Stomach (tissue), 4 donors: ENCODE results near the gene MTFP1.

ENCODE experiments used
- POLR2A ChIP-seq, 4 donors: fragments of 450-650 bp; IDR thresholded peaks; one replicate each; pipeline ENCODE4 v1.6.1; 2016; ENCODE audit warnings: antibody characterized with exemption in 4 of 4, control low read depth in 2 of 4, mild to moderate bottlenecking in 1 of 4, moderate library complexity in 1 of 4
- TF ChIP-seq, protein P1 (sequence below), 7 experiments: fragments of 450-650 bp in 4 of 7; fragments of 200-600 bp in 3 of 7; sonication (generic) in 3 of 7; IDR thresholded peaks; one replicate each; pipeline ENCODE4 v1.5.1; 2016 to 2019; ENCODE audit warnings: antibody characterized with exemption in 7 of 7, control low read depth in 2 of 7, mild to moderate bottlenecking in 1 of 7

DNA sequence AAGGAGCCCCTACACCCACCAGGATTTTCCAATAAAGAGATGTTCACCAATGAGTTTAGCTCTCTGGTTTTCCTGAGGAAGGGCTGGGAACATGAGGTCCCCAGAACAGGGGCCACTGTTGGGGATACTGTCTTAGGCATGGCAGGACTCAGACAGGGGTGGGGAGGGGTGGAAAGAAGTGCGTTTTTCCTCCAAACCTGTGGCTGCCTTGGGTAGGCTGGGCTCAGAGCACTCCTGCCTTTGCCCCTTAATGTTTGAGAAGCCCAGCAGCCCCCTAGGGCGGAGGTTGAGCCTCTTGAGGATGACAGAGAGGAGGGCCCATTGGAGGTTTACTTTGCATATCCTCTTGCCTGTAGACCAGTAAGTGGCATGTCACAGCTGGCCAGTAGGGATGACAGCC lies 10.6 kb downstream of the MTFP1 start:
- no peak for TF ChIP-seq POLR2A (IDR thresholded peaks at IDR 0.05)
- TF ChIP-seq, protein P1, sequence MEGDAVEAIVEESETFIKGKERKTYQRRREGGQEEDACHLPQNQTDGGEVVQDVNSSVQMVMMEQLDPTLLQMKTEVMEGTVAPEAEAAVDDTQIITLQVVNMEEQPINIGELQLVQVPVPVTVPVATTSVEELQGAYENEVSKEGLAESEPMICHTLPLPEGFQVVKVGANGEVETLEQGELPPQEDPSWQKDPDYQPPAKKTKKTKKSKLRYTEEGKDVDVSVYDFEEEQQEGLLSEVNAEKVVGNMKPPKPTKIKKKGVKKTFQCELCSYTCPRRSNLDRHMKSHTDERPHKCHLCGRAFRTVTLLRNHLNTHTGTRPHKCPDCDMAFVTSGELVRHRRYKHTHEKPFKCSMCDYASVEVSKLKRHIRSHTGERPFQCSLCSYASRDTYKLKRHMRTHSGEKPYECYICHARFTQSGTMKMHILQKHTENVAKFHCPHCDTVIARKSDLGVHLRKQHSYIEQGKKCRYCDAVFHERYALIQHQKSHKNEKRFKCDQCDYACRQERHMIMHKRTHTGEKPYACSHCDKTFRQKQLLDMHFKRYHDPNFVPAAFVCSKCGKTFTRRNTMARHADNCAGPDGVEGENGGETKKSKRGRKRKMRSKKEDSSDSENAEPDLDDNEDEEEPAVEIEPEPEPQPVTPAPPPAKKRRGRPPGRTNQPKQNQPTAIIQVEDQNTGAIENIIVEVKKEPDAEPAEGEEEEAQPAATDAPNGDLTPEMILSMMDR (IDR thresholded peaks at IDR 0.05), result no peak
